NCI-H345 treated with DMSO at 0.1 percent for 48 hours (cell line): Measurements from ENCODE around the gene INTS11.
"Not testable (repeated sequence)": the region's sequence is repeated elsewhere in the genome, so short reads cannot be mapped to it uniquely, and the experiment has no call there.

ENCODE experiments used
- DNase-seq: peaks from one replicate; lab custom pipeline; 2025; ENCODE audit not compliant: unreplicated experiment; lab: John Stamatoyannopoulos, UW

INTS11 gene

DNA sequence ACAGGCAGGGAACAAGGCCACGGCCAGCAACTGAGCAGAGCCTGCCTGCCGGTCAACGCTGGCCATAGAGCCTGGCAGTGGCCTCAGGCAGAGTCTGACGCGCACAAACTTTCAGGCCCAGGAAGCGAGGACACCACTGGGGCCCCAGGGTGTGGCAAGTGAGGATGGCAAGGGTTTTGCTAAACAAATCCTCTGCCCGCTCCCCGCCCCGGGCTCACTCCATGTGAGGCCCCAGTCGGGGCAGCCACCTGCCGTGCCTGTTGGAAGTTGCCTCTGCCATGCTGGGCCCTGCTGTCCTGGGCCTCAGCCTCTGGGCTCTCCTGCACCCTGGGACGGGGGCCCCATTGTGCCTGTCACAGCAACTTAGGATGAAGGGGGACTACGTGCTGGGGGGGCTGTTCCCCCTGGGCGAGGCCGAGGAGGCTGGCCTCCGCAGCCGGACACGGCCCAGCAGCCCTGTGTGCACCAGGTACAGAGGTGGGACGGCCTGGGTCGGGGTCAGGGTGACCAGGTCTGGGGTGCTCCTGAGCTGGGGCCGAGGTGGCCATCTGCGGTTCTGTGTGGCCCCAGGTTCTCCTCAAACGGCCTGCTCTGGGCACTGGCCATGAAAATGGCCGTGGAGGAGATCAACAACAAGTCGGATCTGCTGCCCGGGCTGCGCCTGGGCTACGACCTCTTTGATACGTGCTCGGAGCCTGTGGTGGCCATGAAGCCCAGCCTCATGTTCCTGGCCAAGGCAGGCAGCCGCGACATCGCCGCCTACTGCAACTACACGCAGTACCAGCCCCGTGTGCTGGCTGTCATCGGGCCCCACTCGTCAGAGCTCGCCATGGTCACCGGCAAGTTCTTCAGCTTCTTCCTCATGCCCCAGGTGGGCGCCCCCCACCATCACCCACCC is 6.9 kb upstream of the INTS11 start, which contains the start of gene TAS1R3:
Gene TAS1R3 (plus strand): TSS at position 213 of the 898 bp plus-strand sequence. CDS start 66 bp downstream, at position 279.
- DNase-seq = no peak

DNA sequence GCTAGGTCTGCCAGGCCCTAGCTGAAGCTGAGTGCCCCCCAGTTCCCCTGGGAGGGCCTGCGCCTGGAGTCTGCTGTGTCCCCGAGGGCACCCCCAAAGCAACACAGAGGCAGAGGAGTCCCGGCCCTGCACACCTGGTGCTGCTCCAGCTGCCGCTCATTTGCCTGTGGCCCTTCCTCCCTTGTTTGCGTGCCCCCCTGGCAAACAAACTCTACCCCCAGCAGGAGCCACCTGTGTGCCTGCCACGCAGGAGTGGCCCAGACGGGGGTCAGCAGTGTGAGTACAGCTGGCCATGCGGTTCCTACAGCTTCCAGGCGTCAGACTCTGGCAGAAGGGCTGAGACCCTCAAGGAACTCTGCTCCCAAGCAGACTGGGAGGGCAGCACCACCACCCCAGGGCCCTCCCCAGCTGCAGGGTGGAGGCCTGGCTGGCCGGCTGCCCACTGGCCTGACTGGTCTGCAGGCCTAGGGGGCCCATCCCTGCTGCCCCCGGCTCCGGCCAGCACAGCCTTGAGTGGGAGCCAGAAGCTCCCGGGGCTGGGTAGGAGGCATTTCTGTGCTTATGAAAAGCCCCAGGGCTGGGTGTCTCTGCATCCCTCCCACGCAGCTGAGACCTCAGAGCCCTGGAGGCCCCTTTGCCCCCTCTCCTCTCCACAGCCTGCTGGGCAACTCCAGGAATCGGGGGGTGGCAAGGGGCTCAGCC is 6.1 kb upstream of the INTS11 start:
- DNase-seq = no peak

GRCh38 chr1:1329304-1330210 is 5.1 kb upstream of the INTS11 start:
- no peak for DNase-seq

- DNase-seq = no peak
Measured at GRCh38 chr1:1328254-1328653, 3.8 kb upstream of the INTS11 start.

DNA sequence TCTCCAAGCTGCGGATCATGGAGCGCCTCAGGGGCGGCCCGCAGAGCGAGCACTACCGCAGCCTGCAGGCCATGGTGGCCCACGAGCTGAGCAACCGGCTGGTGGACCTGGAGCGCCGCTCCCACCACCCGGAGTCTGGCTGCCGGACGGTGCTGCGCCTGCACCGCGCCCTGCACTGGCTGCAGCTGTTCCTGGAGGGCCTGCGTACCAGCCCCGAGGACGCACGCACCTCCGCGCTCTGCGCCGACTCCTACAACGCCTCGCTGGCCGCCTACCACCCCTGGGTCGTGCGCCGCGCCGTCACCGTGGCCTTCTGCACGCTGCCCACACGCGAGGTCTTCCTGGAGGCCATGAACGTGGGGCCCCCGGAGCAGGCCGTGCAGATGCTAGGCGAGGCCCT is 2.8 kb upstream of the INTS11 start:
- DNase-seq = no peak

DNA sequence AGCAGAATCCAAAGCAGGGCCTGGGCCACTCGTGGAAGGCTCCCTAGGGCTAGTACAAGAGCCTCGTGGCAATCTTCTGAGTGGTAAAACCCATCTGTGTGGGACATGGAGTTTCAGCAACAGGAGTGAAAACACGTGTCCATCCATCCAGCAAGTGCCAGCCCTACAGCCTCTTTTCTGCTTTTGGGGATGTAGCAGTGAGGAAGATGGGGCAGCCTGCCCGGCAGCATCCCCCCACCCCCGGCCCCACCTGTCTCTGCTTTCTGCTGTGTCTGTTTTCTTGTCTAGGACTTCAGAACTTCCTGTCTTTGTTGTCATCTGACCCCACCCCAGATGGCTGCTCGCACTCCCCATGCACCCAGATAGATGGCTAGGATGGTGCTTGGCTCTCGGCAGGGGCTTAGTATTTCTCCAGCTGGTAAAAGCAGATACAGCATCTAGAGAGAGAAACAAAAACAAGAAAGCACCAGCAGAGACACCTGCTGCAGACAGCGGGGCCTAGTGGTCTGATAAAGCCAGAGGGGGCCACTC is 1.7 kb upstream of the INTS11 start:
- DNase-seq = no peak

DNA sequence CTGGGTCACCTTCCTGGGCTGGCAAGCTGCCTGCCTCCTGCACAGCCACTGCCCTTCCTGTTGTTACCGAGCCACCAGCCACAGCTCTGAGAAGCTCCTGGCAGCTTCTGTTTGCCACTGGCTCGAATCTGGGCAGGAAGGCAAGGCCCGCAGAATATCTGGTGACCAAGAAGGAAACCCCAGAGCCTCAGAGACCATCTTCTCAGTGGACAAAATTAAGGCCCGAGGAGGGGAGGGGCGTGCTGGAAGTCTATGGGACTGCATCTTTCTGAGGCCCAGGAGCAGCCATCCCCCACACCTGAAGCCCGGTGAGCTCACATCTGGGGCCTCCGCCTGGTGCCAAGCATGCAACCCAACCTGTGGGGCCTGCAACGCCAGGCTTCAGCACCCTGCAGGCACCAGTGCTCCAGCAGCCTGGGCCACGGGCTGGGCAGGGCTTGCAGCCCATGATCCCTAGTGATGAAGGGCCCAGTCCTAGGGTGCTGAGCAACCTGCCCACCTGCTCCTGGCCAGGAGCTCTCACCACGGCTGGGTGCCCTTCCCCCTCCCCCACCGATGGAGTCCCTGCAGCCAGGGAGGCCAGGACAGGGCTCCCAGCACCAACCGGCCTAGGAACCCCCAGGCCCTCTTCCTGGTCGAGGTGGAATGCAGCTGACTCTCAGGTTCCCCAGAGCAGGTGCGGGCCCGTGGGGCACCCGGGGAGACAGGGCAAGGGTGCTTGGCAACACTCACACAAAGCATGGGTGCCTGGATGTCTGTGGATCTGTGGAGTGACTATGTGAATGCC is 1.0 kb upstream of the INTS11 start:
- no peak for DNase-seq

GRCh38 chr1:1324084-1324523 is 356 bp downstream of the INTS11 start:
- DNase-seq = no peak

DNA sequence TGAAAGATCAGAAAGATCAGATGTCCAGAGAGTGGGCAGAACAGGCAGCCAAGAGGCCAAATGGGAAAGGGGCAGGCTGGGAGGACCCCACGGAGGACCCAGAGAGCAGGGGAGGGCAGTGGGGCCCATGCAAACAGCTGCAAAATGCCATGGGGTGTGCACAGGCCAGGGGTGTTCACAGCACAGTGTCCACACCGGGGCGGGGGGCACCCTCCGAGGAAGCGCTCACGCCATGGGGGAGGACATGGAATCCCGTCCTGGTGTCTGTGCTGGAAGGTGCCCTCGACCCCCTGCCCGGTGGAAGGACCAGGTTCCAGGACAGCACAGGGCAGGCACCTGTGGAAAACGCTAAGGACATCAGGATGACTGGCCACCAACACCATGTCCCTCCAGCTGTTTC is 1.5 kb downstream of the INTS11 start:
- DNase-seq = no peak

GRCh38 chr1:1322418-1322817 is 2.0 kb downstream of the INTS11 start:
- DNase-seq = no peak

DNA sequence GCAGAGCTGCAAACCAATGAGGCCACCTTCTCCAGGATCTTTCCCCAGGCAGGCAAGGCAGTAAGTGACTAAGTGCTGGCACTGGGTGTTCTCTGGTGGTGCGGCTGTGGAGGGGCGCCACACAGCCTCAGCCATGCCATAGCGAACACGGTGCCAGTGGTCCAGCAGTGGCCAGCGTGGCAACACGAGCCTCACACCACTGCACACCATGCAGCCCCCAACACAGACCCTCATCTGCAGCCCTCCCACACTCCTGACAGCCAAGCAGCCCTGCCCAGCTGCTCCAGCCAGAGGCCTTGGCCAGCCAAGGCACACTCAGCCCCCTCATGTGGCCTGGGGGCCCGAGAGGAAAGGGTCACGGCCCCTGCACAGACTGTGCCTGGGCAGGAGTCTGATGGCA is 3.0 kb downstream of the INTS11 start:
- DNase-seq = no peak

GRCh38 chr1:1320666-1321448 is 3.6 kb downstream of the INTS11 start:
- no peak for DNase-seq

- DNase-seq = no peak
Measured at GRCh38 chr1:1319646-1319941, 4.9 kb downstream of the INTS11 start.

DNA sequence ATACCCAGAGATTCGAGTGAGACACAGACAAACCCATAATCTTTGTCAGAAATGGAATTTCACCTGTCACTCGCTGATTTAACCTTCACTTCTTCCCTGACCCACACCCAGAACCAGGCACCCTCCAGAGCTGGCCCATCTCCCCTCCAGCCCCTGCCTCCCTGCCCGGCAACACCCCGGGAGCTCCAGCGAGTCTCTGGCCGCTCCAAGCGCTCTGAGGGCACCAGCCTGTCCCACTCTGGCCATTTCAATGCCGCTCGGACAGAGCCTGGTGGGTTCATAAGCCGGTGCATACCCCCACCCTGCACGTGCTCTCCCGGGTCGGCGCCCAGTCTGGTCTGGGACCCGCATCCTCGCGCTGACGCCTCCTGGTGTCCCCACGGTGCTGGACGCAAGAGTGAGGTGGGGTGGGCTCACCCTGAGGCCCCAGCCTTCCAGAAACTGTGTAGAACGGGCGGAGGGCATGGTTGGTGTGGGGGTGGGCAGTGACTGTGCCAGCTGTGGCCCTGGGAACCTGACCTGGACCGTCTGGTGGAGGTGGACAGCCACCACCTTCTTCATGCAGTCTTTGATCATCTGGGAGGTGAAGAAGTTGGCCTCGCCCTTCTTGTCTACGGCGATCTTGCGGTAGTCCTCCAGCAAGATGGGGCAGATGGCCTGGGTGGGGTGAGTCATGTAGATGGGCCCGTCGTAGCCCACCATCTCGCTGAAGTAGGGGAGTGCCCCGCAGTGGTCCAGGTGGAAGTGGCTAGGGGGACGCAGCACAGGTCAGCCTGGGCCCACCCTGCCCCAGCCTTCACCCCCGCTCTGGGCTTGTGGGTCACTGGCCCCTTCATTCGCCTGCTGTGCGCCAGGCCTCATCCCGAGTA is 5.4 kb downstream of the INTS11 start:
- DNase-seq = no peak

DNA sequence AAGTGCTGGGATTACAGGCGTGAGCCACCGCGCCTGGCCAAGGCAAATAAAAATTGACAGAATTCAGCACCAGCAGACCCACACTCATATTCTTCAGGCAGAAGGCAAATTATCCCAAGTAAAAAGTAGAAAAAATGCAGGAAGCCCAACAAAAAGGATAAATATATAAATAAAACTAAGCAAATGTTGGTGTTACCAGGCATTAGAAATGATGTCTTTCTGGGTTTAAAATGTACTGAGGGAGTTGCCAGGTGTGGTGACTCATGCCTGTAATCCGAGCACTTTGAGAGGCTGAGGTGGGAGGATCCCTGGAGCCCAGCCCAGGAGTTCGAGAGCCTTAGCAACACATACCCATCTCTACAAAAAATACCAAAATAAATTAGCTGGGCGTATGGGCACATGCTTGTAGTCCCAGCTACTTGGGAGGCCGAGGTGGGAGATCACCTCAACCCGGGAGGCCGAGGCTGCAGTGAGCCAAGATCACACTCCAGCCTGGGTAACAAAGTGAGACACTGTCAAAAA is 6.3 kb downstream of the INTS11 start:
- DNase-seq = peak; percentile 32

DNA sequence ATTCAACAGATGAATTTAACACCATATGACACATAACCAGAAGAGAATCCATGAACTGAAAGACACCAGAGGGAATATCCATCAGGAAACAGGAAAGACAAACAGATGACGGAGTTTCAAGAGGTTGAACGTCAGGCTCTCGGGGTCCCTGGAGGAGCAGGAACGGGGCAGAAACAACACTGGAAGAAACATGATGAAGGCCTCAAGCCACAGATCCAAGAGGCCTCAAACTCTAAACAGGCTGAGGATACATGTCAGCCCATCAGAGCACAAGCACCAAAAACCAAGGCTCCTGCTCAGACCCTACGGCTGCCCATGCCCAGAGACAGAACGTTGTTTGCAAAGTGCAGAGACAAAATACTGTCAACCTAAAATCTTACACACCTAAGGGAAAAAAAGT is 7.0 kb downstream of the INTS11 start:
- DNase-seq = no peak

- DNase-seq = not testable (repeated sequence)
Measured at GRCh38 chr1:1316199-1316598, 8.3 kb downstream of the INTS11 start.

DNA sequence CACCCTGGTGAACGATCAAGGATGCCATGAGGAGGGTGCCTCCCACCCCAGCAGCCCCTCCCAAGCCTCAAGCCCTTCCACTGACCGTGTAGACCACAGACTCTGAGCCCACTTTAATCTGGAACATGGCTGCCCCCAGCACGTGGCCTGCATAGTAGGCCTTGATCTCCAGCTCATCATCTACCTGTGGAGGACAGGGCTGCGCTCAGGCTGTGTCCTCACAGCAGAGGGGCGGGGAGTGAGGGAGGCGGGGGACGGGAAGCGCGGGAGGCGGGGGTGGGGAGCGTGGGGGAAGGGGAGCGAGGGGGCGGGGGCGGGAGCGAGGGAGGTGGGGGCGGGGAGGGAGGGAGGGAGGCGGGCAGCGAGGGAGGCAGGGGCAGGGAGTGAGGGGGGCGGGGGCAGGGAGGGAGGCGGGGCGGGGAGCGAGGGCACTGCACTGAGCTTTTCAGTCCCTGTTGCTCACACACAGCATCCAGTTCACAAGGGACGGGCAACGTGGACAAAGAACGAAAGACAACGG is 9.0 kb downstream of the INTS11 start:
- no peak for DNase-seq
